Smooth muscle cell (in vitro differentiated cells): ENCODE measurements around the gene ADM2. TPM values are rescaled to one million over a fixed set of nuclear protein-coding genes. Genes with fewer than 3 reads are reported as not detected.
"Not testable (repeated sequence)": the region's sequence is repeated elsewhere in the genome, so short reads cannot be mapped to it uniquely, and the experiment has no call there.

Experiments used
- DNase-seq: peaks from one replicate; lab custom pipeline; 2025; ENCODE audit not compliant: unreplicated experiment; lab: John Stamatoyannopoulos, UW
- H2AFZ ChIP-seq: fragments of 200-600 bp; sonication (generic); 2 replicates; pipeline ENCODE4 v1.6.0; 2016; ENCODE audit warnings: antibody characterized with exemption, low read depth, mild to moderate bottlenecking
- H3F3A ChIP-seq: fragments of 200-600 bp; sonication (generic); 2 replicates; pipeline ENCODE4 v1.6.0; 2017; ENCODE audit warnings: antibody characterized with exemption, low read depth
- H3K27ac ChIP-seq: fragments of 200-600 bp; sonication (generic); 2 replicates; pipeline ENCODE4 v1.5.1; 2016; ENCODE audit warnings: low read depth, mild to moderate bottlenecking
- H3K27me3 ChIP-seq: fragments of 200-600 bp; sonication (generic); 2 replicates; pipeline ENCODE4 v1.6.1; 2016; ENCODE audit warnings: low read depth, mild to moderate bottlenecking
- H3K36me3 ChIP-seq: fragments of 200-600 bp; sonication (generic); 2 replicates; pipeline ENCODE4 v1.5.1; 2016; ENCODE audit warnings: low read depth
- H3K4me1 ChIP-seq: fragments of 200-600 bp; sonication (generic); 2 replicates; pipeline ENCODE4 v1.5.1; 2016; ENCODE audit warnings: low read depth
- H3K4me2 ChIP-seq: fragments of 200-600 bp; sonication (generic); 2 replicates; pipeline ENCODE4 v1.6.0; 2016; ENCODE audit warnings: mild to moderate bottlenecking
- H3K4me3 ChIP-seq: fragments of 200-600 bp; sonication (generic); 2 replicates; pipeline ENCODE4 v1.5.1; 2016; ENCODE audit warnings: mild to moderate bottlenecking
- H3K79me2 ChIP-seq: fragments of 200-600 bp; sonication (generic); 2 replicates; pipeline ENCODE4 v1.6.0; 2016; ENCODE audit warnings: low read depth, mild to moderate bottlenecking
- H3K9ac ChIP-seq: fragments of 200-600 bp; sonication (generic); 2 replicates; pipeline ENCODE4 v1.6.0; 2016; ENCODE audit warnings: low read depth
- H3K9me3 ChIP-seq: fragments of 200-600 bp; sonication (generic); replicated peaks from 2 replicates; pipeline ENCODE4 v1.5.1; 2016; ENCODE audit warnings: low read depth
- H4K20me1 ChIP-seq: fragments of 200-600 bp; sonication (generic); 2 replicates; pipeline ENCODE4 v1.6.0; 2016; ENCODE audit warnings: low read depth
- CTCF ChIP-seq: fragments of 200-600 bp; sonication (generic); IDR thresholded peaks from 2 replicates; pipeline ENCODE4 v1.5.1; 2017; ENCODE audit warnings: borderline replicate concordance, mild to moderate bottlenecking, antibody characterized with exemption; ENCODE audit not compliant: insufficient read depth, poor library complexity, severe bottlenecking
- WGBS: methylation state at CpG from one replicate; pipeline ENCODE4 v1.1.7; 2016; ENCODE audit warnings: low lambda C conversion rate; 5-methylcytosine and 5-hydroxymethylcytosine counted together
- polyA plus RNA-seq: library from polyadenylated mRNA; unstranded; fragments of >200 nt; fragmentation: Nextera tagmentation; extraction: Ambion mirVana; gene quantifications from 2 replicates; pipeline ENCODE4 v1.2.1, GENCODE V29; 2016
- total RNA-seq: library from RNA; depleted of rRNA; stranded (reverse); fragments of >200 nt; gene quantifications from 2 replicates; pipeline ENCODE4 v1.2.3, GENCODE V29; 2014

Gene ADM2
- 3.0 and 4.1 TPM in 2 replicates for total RNA-seq
- 15.8 and 16.9 TPM in 2 replicates for polyA plus RNA-seq

GRCh38 chr22:50481440-50482106, at the start of gene ADM2:
TSS of gene ADM2 (plus strand) at chr22:50481543. CDS start at chr22:50481848, 305 bp downstream.
- H3K9me3 ChIP-seq, result no peaks in the 10 kb centered on the region
- H4K20me1 ChIP-seq, result no peaks in the 10 kb centered on the region
- H3K27me3 ChIP-seq, result no peaks in the 10 kb centered on the region
- no peak within 1 kb of the TSS for H3K27ac ChIP-seq
- peak within 1 kb of the TSS; percentile 75 for H2AFZ ChIP-seq
- WGBS, result 10% methylated on average over 21 of the region's 70 CpGs
- H3K9ac ChIP-seq, result peak within 1 kb of the TSS; percentile 73
- peaks cover 5% of the 10 kb centered on the region for H3K79me2 ChIP-seq
- peak within 1 kb of the TSS; percentile 88 for H3K4me2 ChIP-seq
- peaks cover 3% of the 10 kb centered on the region for H3K4me1 ChIP-seq
- H3K4me3 ChIP-seq, result peak within 1 kb of the TSS; percentile 59
- peak; percentile 40 for DNase-seq
- H3K36me3 ChIP-seq, result no peaks in the 10 kb centered on the region
- TF ChIP-seq CTCF, result no peak
- peaks cover 5% of the 10 kb centered on the region for H3F3A ChIP-seq

GRCh38 chr22:50432131-50432876, 49.0 kb upstream of the ADM2 start:
- 98% methylated on average over 31 of the region's 35 CpGs for WGBS
- Histone ChIP-seq H3K9me3 (no peaks in the 10 kb centered on the region), H3K4me1 (no peaks in the 10 kb centered on the region), H2AFZ (no peak overlapping the region), H3F3A (no peaks in the 10 kb centered on the region), H3K9ac (no peak overlapping the region), H3K36me3 (peaks cover 11% of the 10 kb centered on the region), H3K4me3 (no peak overlapping the region), H3K27me3 (no peaks in the 10 kb centered on the region), H3K79me2 (no peaks in the 10 kb centered on the region), H3K27ac (no peak overlapping the region), H3K4me2 (no peak overlapping the region), H4K20me1 (peaks cover 19% of the 10 kb centered on the region)
- DNase-seq, result no peak
- TF ChIP-seq CTCF, result no peak

- peaks cover 11% of the 10 kb centered on the region for H3K36me3 ChIP-seq
- not testable (repeated sequence) for H3K79me2 ChIP-seq, H3F3A ChIP-seq, H3K27me3 ChIP-seq, H3K4me2 ChIP-seq, DNase-seq, H3K4me1 ChIP-seq, H3K9ac ChIP-seq, H3K27ac ChIP-seq, H2AFZ ChIP-seq, H3K4me3 ChIP-seq, H3K9me3 ChIP-seq
- H4K20me1 ChIP-seq, result peaks cover 19% of the 10 kb centered on the region
- 94% methylated on average over 6 of the region's 24 CpGs for WGBS
Measured at GRCh38 chr22:50432877-50433510, 48.3 kb upstream of the ADM2 start.

GRCh38 chr22:50434849-50435248, 46.5 kb upstream of the ADM2 start:
- Histone ChIP-seq H3K9ac (no peak overlapping the region), H3K9me3 (no peaks in the 10 kb centered on the region)
- DNase-seq, result no peak

More at GRCh38 chr22:50434849-50435248, 46.5 kb upstream of the ADM2 start:
- no peak overlapping the region for H3K4me3 ChIP-seq
- H2AFZ ChIP-seq, result no peak overlapping the region
- no peaks in the 10 kb centered on the region for H3F3A ChIP-seq
- no peak overlapping the region for H3K27ac ChIP-seq
- H3K4me2 ChIP-seq, result no peak overlapping the region
- no peaks in the 10 kb centered on the region for H3K27me3 ChIP-seq
- no peaks in the 10 kb centered on the region for H3K79me2 ChIP-seq
- 98% methylated on average over 13 of the region's 24 CpGs for WGBS
- H4K20me1 ChIP-seq, result peaks cover 4% of the 10 kb centered on the region
- no peaks in the 10 kb centered on the region for H3K4me1 ChIP-seq
- H3K36me3 ChIP-seq, result no peaks in the 10 kb centered on the region
- no peak for TF ChIP-seq CTCF
